ENCODE data around the gene POU6F2. TPM values are rescaled to one million over a fixed set of nuclear protein-coding genes. Genes with fewer than 3 reads are reported as not detected.

POU6F2 gene
- total and polyA plus RNA-seq, 9 of the 15 experiments (the other 6 are each of a cell fraction or from before 2014, with no cell fraction given), result 0.29 to 1.5 (median 0.96) TPM

GRCh38 chr7:39133088-39133487 lies 155.4 kb downstream of the POU6F2 start:
- no peak overlapping the region for H3K27ac ChIP-seq (ENCODE audit: extremely low read depth, low read depth, low read length)
- no peak for ATAC-seq
- H3K4me2 ChIP-seq (ENCODE audit: insufficient read depth, low read length), result no peak overlapping the region
- POLR2A ChIA-PET, result no interaction called here
- in situ Hi-C loops (cut with MboI), result no loop called here
- no peak for DNase-seq (ENCODE audit: extremely low read depth in 1 of 4, low spot score in 3 of 4)
- 0% methylated on average over 4 of the region's 4 CpGs for WGBS (ENCODE audit: insufficient coverage, low coverage, missing lambda C conversion rate)
- no peak for FAIRE-seq
- no peaks in the 10 kb centered on the region for H3K79me2 ChIP-seq (ENCODE audit: control insufficient read depth, insufficient read depth, low read length)
- no peaks in the 10 kb centered on the region for H3K9me3 ChIP-seq (replicated peaks; ENCODE audit: control insufficient read depth, insufficient read depth, low read depth, low read length)
- H2AFZ ChIP-seq (ENCODE audit: low read depth, low read length), result no peak overlapping the region
- intact Hi-C loops (cut with micrococcal nuclease), result no loop called here
- H3K4me3 ChIP-seq, result no peak overlapping the region
- H3K9ac ChIP-seq (ENCODE audit: insufficient read depth in 1 of 2, low read depth in 2 of 2, low read length in 2 of 2), result no peak overlapping the region
- H3K9me1 ChIP-seq (ENCODE audit: control insufficient read depth, insufficient read depth, low read length), result no peaks in the 10 kb centered on the region
- peaks cover 10 to 12% of the 10 kb centered on the region in 2 experiments; a peak in 3 of 5 replicates for H3K27me3 ChIP-seq (ENCODE audit: control insufficient read depth in 2 of 2, insufficient read depth in 2 of 2, low read length in 2 of 2)
- H4K20me1 ChIP-seq (replicated peaks; ENCODE audit: control insufficient read depth, insufficient read depth, low read length), result no peaks in the 10 kb centered on the region
- H3K4me1 ChIP-seq (replicated peaks in 1 of 2; ENCODE audit: control insufficient read depth in 2 of 2, insufficient read depth in 2 of 2, low read length in 2 of 2), result no peaks in the 10 kb centered on the region
- H3K36me3 ChIP-seq (ENCODE audit: control insufficient read depth, insufficient read depth, low read length), result no peaks in the 10 kb centered on the region
- CTCF ChIA-PET (ENCODE audit: low intra/inter-chr PET ratio), result interaction anchor here (0.7 kb wide), 1 partner anchor 71 kb away, joined by 3 read pairs; no protein-coding TSS in a partner anchor
- no TSS peak for BruUV-seq (replicated peaks)
- TF ChIP-seq TCF15 (CRISPR knock-in tag; IDR thresholded peaks at IDR 0.05) (no peak), C11orf30 (IDR thresholded peaks at IDR 0.05; ENCODE audit: low read depth) (no peak), KAT8 (IDR thresholded peaks at IDR 0.05; ENCODE audit: low read depth) (no peak), NKRF (IDR thresholded peaks at IDR 0.05; ENCODE audit: borderline replicate concordance) (no peak), NR2F6 (CRISPR knock-in tag; IDR thresholded peaks at IDR 0.05) (no peak), HNRNPL (IDR thresholded peaks at IDR 0.05; ENCODE audit: low read depth, low read length) (no peak), PML (IDR thresholded peaks at IDR 0.05; ENCODE audit: low read length) (no peak), MCM5 (IDR thresholded peaks at IDR 0.05; ENCODE audit: low read depth) (no peak), PKNOX1 (IDR thresholded peaks at IDR 0.05) (no peak), STAT6 (CRISPR knock-in tag; IDR thresholded peaks at IDR 0.05) (no peak), CEBPG (CRISPR knock-in tag; IDR thresholded peaks at IDR 0.05) (no peak), CEBPG (tag; conservative IDR thresholded peaks at IDR 0.05 in 1 of 2, IDR thresholded peaks at IDR 0.05 in 1 of 2) (no peak), SRSF9 (IDR thresholded peaks at IDR 0.05; ENCODE audit: borderline replicate concordance, low read depth, low read length) (no peak)
